K562 (cell line): ENCODE data around the gene LHPP. TPM values are rescaled to one million over a fixed set of nuclear protein-coding genes. Genes with fewer than 3 reads are reported as not detected.
A peak's percentile ranks its signal among the peaks of the same experiment; 100 is the strongest.

Experiments used
- CBFA2T2 ChIP-seq: fragments of 450-650 bp; conservative IDR thresholded peaks from 2 replicates; pipeline ENCODE4 v1.6.1; 2017; ENCODE audit warnings: mild to moderate bottlenecking
- CEBPB ChIP-seq: fragments of 450-650 bp; IDR thresholded peaks from 2 replicates; pipeline ENCODE4 v1.6.1; 2016; ENCODE audit warnings: missing genetic modification characterization, missing compliant biosample characterization
- E2F1 ChIP-seq: sonication (generic); formaldehyde crosslinking; IDR thresholded peaks from 2 replicates; pipeline ENCODE4 v1.8.1; 2023; ENCODE audit warnings: mild to moderate bottlenecking, missing genetic modification reagents, moderate library complexity
- ELK3 ChIP-seq: fragments of 450-650 bp; formaldehyde crosslinking; IDR thresholded peaks from 2 replicates; pipeline ENCODE4 v1.4.0; 2020; ENCODE audit warnings: mild to moderate bottlenecking
- ESRRB ChIP-seq: fragments of 250-450 bp; sonication (Bioruptor Pico); IDR thresholded peaks from 2 replicates; pipeline ENCODE4 v1.5.0; 2020; ENCODE audit warnings: mild to moderate bottlenecking, moderate library complexity, borderline replicate concordance
- ETV6 ChIP-seq, 3 experiments: fragments of 150-350 bp in 1 of 3; sonication (generic) in 1 of 3; formaldehyde crosslinking in 1 of 3; IDR thresholded peaks; 2 replicates each; pipeline versions ENCODE4 v1.6.1 to v1.8.0; 2014 to 2022; ENCODE audit warnings: borderline replicate concordance in 2 of 3, low read depth in 2 of 3, antibody characterized with exemption in 1 of 3, low read length in 1 of 3, mild to moderate bottlenecking in 1 of 3, missing genetic modification reagents in 1 of 3
- FOXJ2 ChIP-seq: fragments of 200-800 bp; sonication (Bioruptor generic); IDR thresholded peaks from 2 replicates; pipeline ENCODE4 v1.6.1; 2016; ENCODE audit warnings: missing genetic modification characterization, missing compliant biosample characterization
- HDAC3 ChIP-seq: fragments of 450-650 bp; IDR thresholded peaks from 2 replicates; pipeline ENCODE4 v1.6.1; 2018; ENCODE audit warnings: borderline replicate concordance, mild to moderate bottlenecking, moderate library complexity; ENCODE audit not compliant: partially characterized antibody
- LARP7 ChIP-seq: fragments of 450-650 bp; IDR thresholded peaks from 2 replicates; pipeline ENCODE4 v1.6.1; 2016
- NRF1 ChIP-seq, 2 experiments: fragments of 450-650 bp; IDR thresholded peaks in 1 of 2; conservative IDR thresholded peaks in 1 of 2; 2 replicates each; pipeline ENCODE4 v1.6.1; 2014; ENCODE audit warnings: mild to moderate bottlenecking in 2 of 2
- PTTG1 ChIP-seq: fragments of 450-650 bp; IDR thresholded peaks from 2 replicates; pipeline ENCODE4 v1.6.1; 2016; ENCODE audit warnings: low read depth, mild to moderate bottlenecking, missing genetic modification characterization, missing compliant biosample characterization
- RBM17 ChIP-seq: fragments of 200-400 bp; formaldehyde crosslinking; IDR thresholded peaks from 2 replicates; pipeline ENCODE4 v1.6.1; 2017; ENCODE audit warnings: low read depth, mild to moderate bottlenecking, low read length, borderline replicate concordance
- RBM25 ChIP-seq: fragments of 200-400 bp; formaldehyde crosslinking; IDR thresholded peaks from 2 replicates; pipeline ENCODE4 v1.6.1; 2018; ENCODE audit warnings: low read length, low read depth, moderate library complexity; ENCODE audit not compliant: severe bottlenecking
- REST ChIP-seq, 2 experiments: fragments of 450-650 bp; formaldehyde crosslinking in 1 of 2; IDR thresholded peaks; 2 replicates each; pipeline versions ENCODE4 v1.4.0 to v1.6.1; 2014 to 2020; ENCODE audit warnings: mild to moderate bottlenecking in 2 of 2, borderline replicate concordance in 1 of 2, low read depth in 1 of 2
- SAFB ChIP-seq: fragments of 200-400 bp; formaldehyde crosslinking; IDR thresholded peaks from 2 replicates; pipeline ENCODE4 v1.6.1; 2017; ENCODE audit warnings: low read depth, low read length, borderline replicate concordance
- SMAD4 ChIP-seq: fragments of 250-450 bp; sonication (Bioruptor Pico); conservative IDR thresholded peaks from 2 replicates; pipeline ENCODE4 v1.8.0; 2021; ENCODE audit warnings: inconsistent platforms, mild to moderate bottlenecking, moderate library complexity
- ZNF224 ChIP-seq: sonication (generic); formaldehyde crosslinking; IDR thresholded peaks from 2 replicates; pipeline ENCODE4 v1.8.0; 2022; ENCODE audit warnings: mild to moderate bottlenecking, missing genetic modification reagents
- ZNF3 ChIP-seq: fragments of 250-450 bp; sonication (Bioruptor Pico); IDR thresholded peaks from 2 replicates; pipeline ENCODE4 v1.5.0; 2021; ENCODE audit warnings: mild to moderate bottlenecking, moderate library complexity
- polyA plus RNA-seq, 8 experiments: library from polyadenylated mRNA; depleted of rRNA in 4 of 8; stranded (reverse) in 5 of 8; unstranded in 3 of 8; fragments of >200 nt; fragmentation: Nextera tagmentation in 2 of 8; fragmentation: Illumina TruSeq in 1 of 8; extraction: Ambion mirVana in 2 of 8; extraction: Trizol in 1 of 8; gene quantifications; 2 replicates each; pipeline versions ENCODE4 v1.2.1 to v1.2.3, GENCODE V29; 2011 to 2014; ENCODE audit warnings: inconsistent platforms in 1 of 8, missing spikeins in 1 of 8
- total RNA-seq, 7 experiments: library from RNA; depleted of rRNA in 6 of 7; stranded (reverse); fragments of >200 nt in 6 of 7; fragmentation: Illumina TruSeq in 2 of 7; extraction: Trizol in 2 of 7; gene quantifications; 2 replicates each; pipeline versions ENCODE4 v1.2.1 to v1.2.3, GENCODE V29; 2011 to 2021; ENCODE audit warnings: low replicate concordance in 1 of 7

Gene LHPP
- total and polyA plus RNA-seq, 9 of the 15 experiments (the other 6 are each of a cell fraction or from before 2014, with no cell fraction given) = 0.34 to 7.4 (median 3.0) TPM

- TF ChIP-seq E2F1 (no peak), CEBPB (peak; percentile 89), PTTG1 (tag) (no peak), SMAD4 (CRISPR knock-in tag) (0 out of 2 replicates have a peak, but pooled peaks have one; percentile 38), RBM25 (no peak), ELK3 (no peak), FOXJ2 (no peak), REST (IDR thresholded peaks at IDR 0.05; ENCODE audit: borderline replicate concordance) (no peak), REST (CRISPR knock-in tag; IDR thresholded peaks at IDR 0.05; ENCODE audit: low read depth) (no peak), HDAC3 (peak; percentile 52), RBM17 (no peak), NRF1 (conservative IDR thresholded peaks at IDR 0.05 in 1 of 2, IDR thresholded peaks at IDR 0.05 in 1 of 2) (0 out of 4 replicates have a peak, but pooled peaks of 1 of the 2 experiments have one; percentile 21), SAFB (no peak), LARP7 (no peak), ESRRB (no peak), ETV6 (IDR thresholded peaks at IDR 0.05; ENCODE audit: borderline replicate concordance in 1 of 2, low read depth in 2 of 2, low read length in 1 of 2) (no peak), ETV6 (CRISPR knock-in tag; IDR thresholded peaks at IDR 0.05; ENCODE audit: borderline replicate concordance) (no peak), ZNF224 (no peak), ZNF3 (CRISPR knock-in tag) (no peak), CBFA2T2 (peak; percentile 94)
Observed at GRCh38 chr10:124486635-124487034, 25.0 kb downstream of the LHPP start (continued).
